GM10266 (cell line): ENCODE results near the gene IRF9.
A peak's percentile ranks its signal among the peaks of the same experiment; 100 is the strongest.

ENCODE experiments used
- DNase-seq: peaks from one replicate; pipeline ENCODE4 v3.0.0; 2012; ENCODE audit errors: extremely low spot score
- TF ChIP-seq, protein P1 (sequence below): IDR thresholded peaks from 2 replicates; pipeline ENCODE4 v1.5.1; 2012; ENCODE audit warnings: mild to moderate bottlenecking, low read depth; ENCODE audit not compliant: control insufficient read depth, insufficient read depth; ENCODE audit errors: missing control alignments

IRF9 gene

DNA sequence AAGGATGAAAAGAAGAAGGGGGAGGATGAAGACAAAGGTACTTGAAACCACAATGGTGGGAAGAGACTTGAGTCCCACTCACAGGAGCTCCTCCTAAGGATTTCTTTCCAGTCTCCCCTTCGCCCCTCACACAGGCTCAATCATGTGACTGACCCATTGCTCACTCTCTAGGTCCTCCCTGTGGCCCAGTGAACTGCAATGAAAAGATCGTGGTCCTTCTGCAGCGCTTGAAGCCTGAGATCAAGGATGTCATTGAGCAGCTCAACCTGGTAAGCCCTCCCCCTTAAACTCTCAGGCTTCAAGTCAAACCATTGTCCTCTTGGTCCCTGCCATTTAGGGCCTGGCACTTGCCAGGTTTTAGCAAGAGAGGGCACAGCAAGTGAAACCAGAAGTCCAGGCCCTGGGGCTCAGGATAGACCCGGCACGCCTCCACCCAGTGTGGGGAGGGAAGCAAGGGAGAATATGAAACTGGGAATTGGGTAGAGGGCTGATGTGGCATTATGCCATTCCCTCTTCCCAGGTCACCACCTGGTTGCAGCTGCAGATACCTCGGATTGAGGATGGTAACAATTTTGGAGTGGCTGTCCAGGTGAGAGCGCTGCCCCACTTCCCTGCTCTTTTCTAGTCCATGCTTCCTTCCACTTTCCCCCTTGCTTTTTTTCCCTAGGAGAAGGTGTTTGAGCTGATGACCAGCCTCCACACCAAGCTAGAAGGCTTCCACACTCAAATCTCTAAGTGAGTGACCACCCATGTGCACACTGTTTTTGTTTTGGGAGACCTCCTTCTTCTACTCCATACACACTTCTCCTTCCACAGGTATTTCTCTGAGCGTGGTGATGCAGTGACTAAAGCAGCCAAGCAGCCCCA lies 23.3 kb upstream of the IRF9 start:
- no peak for DNase-seq
- TF ChIP-seq, protein P1, sequence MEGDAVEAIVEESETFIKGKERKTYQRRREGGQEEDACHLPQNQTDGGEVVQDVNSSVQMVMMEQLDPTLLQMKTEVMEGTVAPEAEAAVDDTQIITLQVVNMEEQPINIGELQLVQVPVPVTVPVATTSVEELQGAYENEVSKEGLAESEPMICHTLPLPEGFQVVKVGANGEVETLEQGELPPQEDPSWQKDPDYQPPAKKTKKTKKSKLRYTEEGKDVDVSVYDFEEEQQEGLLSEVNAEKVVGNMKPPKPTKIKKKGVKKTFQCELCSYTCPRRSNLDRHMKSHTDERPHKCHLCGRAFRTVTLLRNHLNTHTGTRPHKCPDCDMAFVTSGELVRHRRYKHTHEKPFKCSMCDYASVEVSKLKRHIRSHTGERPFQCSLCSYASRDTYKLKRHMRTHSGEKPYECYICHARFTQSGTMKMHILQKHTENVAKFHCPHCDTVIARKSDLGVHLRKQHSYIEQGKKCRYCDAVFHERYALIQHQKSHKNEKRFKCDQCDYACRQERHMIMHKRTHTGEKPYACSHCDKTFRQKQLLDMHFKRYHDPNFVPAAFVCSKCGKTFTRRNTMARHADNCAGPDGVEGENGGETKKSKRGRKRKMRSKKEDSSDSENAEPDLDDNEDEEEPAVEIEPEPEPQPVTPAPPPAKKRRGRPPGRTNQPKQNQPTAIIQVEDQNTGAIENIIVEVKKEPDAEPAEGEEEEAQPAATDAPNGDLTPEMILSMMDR, result no peak

DNA sequence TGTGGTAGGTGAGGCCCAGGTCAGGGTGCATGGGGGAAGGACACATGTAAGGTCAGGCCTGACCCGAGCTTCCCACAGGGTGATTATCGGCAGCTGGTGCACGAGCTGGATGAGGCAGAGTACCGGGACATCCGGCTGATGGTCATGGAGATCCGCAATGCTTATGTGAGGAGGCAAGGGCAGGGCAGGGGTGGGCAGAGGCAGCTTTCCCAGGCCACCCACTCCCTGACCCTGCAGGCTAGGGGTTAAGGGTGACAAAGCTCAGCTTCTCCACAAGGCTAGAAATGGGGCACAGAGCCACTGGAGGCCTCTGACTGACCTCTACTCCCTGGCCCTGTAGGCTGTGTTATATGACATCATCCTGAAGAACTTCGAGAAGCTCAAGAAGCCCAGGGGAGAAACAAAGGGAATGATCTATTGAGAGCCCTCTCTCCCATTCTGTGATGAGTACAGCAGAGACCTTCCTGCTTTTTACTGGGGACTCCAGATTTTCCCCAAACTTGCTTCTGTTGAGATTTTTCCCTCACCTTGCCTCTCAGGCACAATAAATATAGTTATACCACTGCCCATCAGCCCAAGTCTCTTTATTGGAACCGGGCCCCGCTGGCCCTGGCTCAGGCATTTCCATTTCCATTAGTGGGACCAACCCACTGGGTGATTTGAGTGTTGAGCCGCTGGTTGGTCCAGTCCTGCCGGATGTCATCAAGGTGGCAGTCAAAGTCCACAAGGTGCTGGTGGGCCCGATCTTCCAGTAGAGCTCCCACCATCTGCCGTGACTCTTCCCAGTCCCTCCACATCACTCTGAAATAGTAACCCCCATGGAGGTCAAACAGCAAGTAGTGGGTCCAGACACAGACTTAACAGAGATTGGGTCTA lies 22.4 kb upstream of the IRF9 start:
- TF ChIP-seq, protein P1, result no peak
- DNase-seq, result no peak

DNA sequence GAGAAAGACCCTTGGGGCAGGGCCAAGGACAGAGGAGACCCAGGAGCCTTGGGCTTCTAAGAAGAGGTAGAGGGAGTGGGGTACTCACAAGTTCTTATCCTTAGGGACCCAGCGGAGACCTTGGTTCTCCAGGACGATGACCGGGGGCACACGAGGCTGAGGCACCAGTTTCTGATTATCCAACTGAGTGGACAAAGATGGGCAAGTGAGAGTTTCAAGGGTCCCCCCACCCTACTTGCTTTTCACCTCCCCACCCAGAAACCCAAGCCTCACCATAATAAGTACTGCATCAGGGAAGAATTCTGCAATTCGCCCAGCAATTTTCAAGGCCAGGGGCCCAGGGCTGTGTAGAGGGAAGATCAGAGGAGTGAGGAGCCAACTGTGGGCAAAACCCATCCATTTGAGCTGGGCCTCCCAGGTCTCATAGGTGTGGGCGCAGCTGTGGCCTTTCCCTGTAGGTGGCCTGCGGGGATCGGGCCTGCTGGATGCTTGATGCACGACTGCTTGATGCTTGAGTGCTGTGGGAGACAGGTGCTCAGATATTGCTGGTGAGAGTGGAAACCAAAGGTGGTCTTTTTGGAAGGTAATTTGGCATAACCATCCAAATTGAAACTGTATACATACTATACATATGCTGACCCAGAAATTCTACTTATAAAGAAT lies 21.7 kb upstream of the IRF9 start:
- TF ChIP-seq, protein P1, result no peak
- no peak for DNase-seq

DNA sequence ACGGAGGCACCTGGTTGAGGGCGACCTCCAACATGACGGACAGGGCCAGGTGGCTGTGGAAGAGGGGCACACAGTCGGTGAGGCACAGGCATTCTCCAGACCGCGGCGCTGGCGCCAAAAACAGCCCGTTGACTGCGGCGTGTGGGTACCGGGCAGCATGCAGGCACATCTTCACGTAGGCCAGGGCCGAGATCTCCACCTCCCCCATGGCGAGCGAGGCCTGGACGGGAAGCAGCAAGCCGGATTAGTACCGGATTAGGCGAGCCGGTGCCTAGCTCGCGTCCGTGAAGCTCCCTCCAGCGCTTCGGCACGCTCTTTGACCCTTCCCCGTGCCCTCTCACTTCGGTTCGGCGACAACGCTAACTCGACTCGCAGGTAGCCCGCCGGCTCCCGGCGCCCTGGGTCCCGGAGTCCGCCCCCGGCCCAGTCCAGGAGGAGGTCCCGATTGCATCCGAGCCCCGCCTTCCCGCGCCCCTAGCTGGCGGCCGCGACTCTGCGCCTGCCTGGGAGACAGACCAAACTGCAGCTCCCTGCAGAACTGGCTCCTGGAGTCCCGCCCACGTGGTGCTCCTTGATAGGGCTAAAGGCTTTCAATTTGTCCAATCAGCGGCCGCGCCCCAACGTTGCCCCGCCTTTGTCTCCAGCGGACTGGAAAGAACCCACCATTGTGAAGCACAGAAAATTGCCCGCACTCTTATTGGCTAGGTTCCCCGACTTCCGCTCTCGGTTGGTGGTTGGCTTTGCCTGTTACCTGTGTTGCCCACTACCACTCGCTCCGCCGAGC lies 19.8 kb upstream of the IRF9 start, which contains the start of gene EMC9:
Gene EMC9 (minus strand): TSS at position 495 of the 784 bp plus-strand sequence. CDS start 287 bp downstream, at position 208.
- TF ChIP-seq, protein P1, result peak; percentile 7

DNA sequence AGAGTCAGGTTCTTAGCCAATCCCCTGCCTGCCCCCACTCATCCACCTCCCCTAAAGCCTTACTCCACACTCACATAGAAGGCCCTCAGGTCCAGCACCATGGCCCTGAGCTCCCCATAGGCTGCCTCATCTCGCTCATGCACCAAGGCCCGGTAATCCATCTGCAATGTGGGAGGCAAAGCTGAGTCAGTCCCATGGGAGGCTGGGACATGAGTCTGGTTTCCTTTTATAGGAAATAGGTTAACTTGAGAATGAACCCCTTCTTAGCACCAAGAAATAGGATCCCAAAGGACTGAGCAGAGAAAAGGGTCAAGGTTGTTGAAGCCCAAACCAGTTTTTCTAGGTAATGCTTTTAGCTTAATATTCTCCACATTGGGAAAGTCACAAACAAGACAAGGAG lies 17.6 kb upstream of the IRF9 start:
- TF ChIP-seq, protein P1, result no peak
- DNase-seq, result no peak

More for the DNA sequence above, 19.8 kb upstream of the IRF9 start, which contains the start of gene EMC9:
- DNase-seq, result peak; percentile 96

DNA sequence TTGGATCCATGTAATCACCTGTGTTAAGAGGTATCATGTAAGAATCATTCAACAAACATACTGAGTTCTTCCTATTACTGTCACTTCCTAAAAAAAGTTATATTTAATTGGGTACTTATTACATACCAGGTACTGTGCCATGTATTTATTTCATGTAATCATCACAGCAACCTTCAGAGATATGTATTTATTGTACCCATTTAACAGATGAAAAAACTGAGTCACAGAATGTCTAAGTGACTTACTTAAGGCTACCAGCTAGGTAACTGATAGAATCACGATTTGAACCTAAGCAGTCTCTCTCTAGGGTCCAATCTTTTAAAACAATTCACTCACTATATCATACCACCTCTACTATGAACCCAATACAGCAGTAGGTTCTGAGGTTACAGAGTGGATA lies 16.6 kb upstream of the IRF9 start:
- DNase-seq, result no peak
- TF ChIP-seq, protein P1, result no peak
